ENCODE results near the gene CCR5.
A peak's percentile ranks its signal among the peaks of the same experiment; 100 is the strongest.
"Not testable (repeated sequence)": the region's sequence is repeated elsewhere in the genome, so short reads cannot be mapped to it uniquely, and the experiment has no call there.

CCR5 gene

GRCh38 chr3:46370839-46371518 is at the start of gene CCR5:
CCR5 (plus strand) TSS chr3:46370946; CDS start chr3:46372903, 1,957 bp downstream.
- peak; percentile 21 for DNase-seq

DNA sequence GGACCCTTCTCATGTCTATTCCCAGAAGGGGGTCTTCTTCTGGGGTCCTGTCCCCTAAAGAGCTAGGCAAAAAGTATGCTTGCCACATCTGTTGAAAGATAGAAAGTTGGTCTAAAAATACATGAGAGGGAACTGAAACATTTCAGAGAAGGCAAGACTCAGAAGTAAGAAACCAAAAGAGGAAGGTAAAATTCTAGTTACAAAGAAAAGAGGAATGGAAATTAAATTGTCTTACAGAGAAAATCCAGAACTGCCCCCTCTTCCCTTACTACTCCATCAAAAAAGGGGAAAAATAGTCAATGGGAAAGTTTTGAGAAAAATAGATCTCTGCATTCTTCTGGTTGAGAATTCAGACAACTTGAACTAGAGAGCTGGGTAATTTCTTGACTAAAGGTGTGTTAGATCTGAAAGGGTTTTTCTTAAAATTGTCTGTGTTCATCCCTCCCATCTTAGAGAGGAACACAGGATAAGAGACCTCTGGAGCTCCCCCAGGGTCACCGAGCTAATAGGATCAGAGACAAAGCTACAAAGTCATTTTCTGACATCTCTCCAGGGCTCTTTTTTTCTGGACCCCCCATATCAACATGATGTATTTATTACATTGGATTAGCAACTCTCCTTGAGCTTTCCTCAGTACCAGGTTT is 49.2 kb upstream of the CCR5 start:
- no peak for DNase-seq

DNA sequence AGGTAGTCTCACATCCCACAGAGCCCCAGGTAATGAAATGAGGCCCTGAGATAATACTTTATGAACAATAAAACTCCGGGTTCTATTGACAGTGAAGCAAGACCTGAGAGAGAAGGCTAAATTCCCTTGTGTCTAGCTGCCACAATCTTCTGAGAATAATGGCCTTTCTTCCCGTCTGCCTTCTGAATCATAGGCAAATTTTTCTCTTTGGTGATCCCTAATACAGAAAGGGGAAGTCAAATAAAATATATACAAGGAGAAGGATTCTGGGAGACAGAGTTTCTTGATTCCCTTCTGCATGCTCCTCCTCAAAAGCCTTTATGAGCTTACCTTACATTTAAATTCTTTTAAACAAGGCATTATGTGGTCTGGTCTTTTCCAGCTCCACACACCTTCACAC is 46.7 kb upstream of the CCR5 start:
- no peak for DNase-seq

GRCh38 chr3:46325645-46326300 is 45.0 kb upstream of the CCR5 start:
- no peak for DNase-seq

DNA sequence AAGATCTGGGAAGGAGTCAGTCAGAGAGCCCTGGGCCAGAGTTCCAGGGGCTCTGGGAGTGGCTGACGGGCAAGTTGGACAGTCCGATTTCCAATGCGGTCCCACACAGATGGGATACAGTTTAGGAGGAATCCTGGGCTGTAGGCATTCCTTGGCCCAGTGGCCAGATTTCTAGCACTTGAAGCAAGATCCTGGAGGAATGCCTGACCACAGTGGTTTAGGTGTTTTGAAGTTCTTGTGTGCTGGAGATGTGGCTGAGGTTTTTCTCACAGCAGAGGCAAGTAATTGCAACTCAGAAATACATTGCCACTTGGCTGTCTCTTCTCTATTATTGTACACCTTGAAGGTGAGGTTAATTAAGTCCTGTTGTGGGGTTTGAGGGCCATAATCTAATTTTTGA is 40.1 kb upstream of the CCR5 start:
- DNase-seq: not testable (repeated sequence)

DNA sequence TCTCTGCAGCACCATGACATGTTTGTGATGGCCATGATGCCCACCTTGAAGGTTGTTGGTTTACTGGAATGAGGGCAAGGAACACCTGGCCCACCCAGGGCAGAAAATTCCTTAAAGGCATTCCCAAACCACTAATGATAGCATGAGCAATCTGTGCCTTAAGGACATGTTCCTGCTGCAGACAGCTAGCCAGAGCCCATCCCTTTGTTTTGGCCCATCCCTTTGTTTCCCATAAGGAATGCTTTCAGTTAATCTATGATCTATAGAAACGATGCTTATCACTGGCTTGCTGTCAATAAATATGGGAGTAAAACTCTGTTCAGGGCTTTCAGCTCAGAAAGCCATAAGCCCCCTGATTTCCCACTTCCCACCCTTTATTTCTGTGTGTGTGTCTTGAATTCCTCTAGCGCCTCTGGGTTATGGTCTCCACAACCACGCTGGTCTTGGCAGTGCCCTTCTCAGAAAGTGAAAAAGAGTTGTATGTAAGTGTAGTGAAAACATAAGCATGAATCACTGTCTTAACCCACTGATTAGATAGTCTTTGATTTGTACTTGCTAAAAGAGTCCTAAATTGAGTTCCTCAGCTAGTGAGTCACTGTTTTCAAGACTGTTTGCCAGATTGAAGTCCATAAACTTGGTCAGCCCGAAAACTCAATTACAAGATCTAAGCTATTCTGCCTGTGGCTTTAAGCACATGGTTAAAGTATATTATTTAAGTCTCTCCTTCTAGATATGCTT is 35.8 kb upstream of the CCR5 start:
- no peak for DNase-seq

DNA sequence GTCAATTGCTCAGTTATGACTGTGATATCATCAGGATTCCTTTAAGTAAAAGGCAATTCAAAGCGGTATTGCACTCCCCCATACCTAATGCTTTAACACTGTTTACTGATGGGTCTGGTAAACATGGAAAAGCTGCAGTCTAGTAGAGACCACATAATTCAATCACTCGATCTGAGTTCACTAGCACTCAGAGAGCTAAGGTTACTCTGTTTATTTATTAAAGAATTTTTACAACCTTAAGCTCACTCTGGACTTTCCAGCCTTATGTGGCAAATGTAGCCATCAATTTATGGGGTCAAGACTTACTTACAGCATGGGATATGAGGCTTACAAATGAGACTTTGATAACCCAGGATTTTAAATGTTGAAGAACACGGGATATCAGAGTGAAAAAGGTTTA is 35.2 kb upstream of the CCR5 start:
- no peak for DNase-seq

DNA sequence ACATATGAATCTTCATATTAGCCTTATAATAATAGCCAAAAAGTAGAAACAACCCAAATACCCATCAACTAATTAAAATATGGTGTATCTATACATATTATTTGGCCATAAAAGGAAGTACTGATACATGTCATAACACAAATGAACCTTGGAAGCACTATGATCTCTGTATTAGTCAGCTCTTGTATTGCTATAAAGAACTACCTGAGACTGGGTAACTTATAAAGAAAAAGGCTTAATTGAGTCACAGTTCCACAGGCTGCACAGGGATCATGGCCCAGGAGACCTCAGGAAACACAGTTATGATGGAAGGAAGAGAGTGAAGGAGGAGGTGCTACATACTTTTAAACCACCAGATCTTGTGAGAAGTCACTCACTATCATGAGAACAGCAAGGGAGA is 32.8 kb upstream of the CCR5 start:
- no peak for DNase-seq

GRCh38 chr3:46338840-46339239 is 31.9 kb upstream of the CCR5 start:
- DNase-seq: no peak

DNA sequence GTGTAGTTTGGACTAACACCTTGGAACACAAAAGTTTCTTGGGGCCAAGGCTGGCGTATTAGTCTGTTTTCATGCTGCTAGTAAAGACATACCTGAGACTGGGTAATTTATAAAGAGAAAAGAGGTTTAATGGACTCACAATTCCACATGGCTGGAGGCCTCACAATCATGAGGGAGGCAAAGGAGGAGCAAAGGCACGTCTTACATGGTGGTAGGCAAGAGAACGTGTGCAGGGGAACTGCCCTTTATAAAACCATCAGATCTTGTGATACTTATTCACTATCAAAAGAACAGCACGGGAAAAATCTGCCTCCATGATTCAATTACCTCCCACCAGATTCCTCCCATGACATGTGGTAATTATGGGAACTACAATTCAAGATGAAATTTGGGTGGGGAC is 26.3 kb upstream of the CCR5 start:
- no peak for DNase-seq

DNA sequence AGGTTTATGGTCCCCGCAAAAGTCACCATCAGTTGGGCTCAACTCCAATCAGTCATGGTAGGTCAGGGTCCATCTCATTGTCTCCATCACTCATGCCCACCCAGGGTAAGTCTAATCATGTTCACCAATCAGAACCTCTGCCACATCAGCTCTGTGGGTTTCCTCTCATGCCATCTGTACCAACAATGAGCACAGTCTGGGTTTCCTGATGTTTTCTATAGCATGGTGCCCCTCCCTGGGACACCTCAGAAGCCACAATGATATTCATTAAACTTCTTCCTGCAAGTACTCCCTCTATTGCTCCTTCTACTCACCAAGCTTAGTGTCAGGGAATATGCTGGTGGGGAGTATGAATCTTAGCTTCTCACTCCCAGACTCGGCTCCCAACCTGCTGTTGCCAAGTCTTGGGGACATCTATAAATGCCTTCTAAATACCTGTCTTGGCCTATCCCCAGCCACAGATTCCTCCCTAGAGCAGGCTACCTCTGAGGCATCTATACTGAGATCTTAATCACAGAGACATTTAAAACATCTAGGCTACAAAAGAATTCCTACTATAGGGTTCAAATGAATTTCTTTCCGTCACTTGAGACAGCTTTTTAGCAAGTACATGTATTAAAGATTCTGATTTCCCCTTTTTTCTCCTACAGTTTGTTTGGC is 21.8 kb upstream of the CCR5 start:
- DNase-seq: no peak

DNA sequence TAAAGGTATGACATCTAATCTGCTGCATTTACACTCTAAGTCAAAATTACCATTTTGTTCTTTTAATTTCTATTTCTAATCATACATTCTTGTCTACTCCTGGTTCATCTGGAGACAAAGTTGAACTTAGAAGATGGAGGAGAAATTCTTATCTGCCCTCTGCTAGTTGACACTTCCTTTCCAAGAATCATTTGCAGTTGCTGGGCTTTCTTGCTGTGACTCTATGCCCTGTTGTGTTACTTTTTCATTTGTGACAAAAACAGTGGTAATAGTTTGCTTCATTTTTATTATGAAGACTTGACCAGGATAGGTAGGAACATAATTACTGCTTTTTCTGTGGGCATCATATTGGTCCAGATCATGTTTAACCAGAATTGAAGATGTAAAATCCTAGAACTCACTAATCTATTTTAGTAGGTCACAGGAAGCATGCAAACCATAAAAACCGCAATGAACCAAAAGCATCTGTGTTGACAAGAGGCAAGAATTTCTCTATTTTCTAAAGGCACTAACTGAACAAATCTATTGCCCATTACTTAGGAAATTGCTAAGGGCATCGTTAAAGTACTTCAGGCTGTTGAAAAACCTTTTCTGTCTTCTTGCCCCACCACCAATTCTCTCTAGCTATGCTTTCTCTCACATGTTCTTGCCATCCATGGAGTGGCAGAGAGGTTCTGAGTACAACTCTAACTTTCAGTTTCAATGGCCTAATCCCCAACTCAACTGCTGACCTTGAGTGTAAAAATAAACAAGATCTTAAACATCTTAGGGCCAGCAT is 21.1 kb upstream of the CCR5 start:
- no peak for DNase-seq

- no peak for DNase-seq
Measured at GRCh38 chr3:46350262-46350565, 20.5 kb upstream of the CCR5 start.

GRCh38 chr3:46351646-46352045 is 19.1 kb upstream of the CCR5 start:
- no peak for DNase-seq

- no peak for DNase-seq
Measured at GRCh38 chr3:46353090-46353489, 17.7 kb upstream of the CCR5 start.

DNA sequence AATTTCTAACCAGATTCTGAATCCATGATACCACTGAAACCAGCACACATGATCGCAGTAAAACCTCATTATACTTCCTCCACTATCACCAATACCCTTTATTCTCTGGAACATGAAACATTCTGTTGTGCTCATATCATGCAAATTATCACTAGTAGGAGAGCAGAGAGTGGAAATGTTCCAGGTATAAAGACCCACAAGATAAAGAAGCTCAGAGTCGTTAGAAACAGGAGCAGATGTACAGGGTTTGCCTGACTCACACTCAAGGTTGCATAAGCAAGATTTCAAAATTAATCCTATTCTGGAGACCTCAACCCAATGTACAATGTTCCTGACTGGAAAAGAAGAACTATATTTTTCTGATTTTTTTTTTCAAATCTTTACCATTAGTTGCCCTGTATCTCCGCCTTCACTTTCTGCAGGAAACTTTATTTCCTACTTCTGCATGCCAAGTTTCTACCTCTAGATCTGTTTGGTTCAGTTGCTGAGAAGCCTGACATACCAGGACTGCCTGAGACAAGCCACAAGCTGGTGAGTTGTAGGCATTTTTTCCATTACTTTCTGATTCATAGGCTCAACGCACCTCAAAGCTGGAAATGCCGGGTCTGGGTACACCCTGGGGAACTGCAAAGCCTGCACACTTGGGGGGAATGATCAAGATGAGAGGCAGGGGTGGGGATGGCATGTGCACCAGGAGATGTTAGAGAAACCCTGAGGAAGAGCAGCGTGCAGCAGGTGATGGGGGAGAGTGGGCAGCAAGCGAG is 16.9 kb upstream of the CCR5 start, which contains the start of gene CCR2:
TSS of gene CCR2 (plus strand) at position 465 of the 764 bp plus-strand sequence. CDS start 3,417 bp downstream, outside the sequence.
- peak; percentile 39 for DNase-seq

DNA sequence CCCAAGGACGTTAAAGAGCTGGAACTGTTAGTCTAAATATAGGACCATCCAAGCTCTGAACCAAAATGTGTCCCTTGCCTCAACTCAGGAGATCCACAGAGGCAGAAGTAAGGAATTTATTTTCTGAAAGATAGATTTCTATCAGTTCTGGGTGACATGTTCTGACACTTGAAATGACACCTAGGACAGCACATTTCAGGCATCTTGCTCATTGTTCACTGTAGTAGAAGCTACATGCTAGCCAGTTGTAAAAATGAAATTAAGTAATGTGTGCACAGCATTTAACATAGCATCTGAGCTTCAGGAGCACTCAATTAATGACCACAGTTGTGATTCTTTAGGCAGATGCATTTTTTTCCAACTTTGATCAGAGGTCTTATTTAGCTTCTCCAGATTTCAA is 16.3 kb upstream of the CCR5 start:
- DNase-seq: no peak

DNA sequence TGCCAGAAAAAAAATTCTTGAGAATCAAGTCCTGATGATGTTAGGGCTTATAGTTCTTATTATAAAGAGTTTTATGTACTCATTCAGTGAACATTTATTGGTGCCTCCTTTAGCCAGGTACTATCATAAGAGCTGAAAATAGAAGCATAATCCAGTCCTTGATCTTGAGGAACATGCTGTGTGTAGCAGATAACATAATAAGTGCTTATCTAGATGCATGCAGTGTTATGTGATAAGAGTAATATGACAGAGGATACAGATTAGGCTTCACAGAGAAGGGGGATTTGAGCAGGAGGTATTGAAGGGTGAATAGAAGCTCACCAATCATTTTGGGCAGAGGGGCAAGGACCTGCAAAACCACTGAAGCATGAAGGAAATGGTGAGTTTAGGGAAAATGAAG is 15.8 kb upstream of the CCR5 start:
- no peak for DNase-seq

GRCh38 chr3:46356276-46356675 is 14.5 kb upstream of the CCR5 start:
- DNase-seq: no peak

- no peak for DNase-seq
Measured at GRCh38 chr3:46356909-46357308, 13.8 kb upstream of the CCR5 start.

DNA sequence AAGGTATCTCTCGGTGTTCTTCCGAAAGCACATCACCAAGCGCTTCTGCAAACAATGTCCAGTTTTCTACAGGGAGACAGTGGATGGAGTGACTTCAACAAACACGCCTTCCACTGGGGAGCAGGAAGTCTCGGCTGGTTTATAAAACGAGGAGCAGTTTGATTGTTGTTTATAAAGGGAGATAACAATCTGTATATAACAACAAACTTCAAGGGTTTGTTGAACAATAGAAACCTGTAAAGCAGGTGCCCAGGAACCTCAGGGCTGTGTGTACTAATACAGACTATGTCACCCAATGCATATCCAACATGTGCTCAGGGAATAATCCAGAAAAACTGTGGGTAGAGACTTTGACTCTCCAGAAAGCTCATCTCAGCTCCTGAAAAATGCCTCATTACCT is 12.3 kb upstream of the CCR5 start:
- DNase-seq: no peak

Measured in stimulated activated CD4-positive, alpha-beta T cell treated with anti-CD3 and anti-CD28 coated beads, Interleukin-1b, Interleukin-23, amount 100 ng/mL, for 48 hours (primary cell).